Thyroid gland (tissue), 4 donors: ENCODE data around the gene SLC44A1. TPM values are rescaled to one million over a fixed set of nuclear protein-coding genes. Genes with fewer than 3 reads are reported as not detected.

ENCODE experiments used
- DNase-seq, 2 donors: peaks; one replicate each; pipeline ENCODE4 v3.0.0-alpha.2; 2019
- H3K27ac ChIP-seq, 3 donors: fragments of 200-600 bp; sonication (generic); 1 replicate in 2 of 3; 2 replicates in 1 of 3; pipeline ENCODE4 v1.5.1; 2016 to 2019; ENCODE audit warnings: mild to moderate bottlenecking in 1 of 3, moderate library complexity in 1 of 3
- H3K27me3 ChIP-seq: fragments of 200-600 bp; sonication (generic); one replicate; pipeline ENCODE4 v1.5.1; 2019
- H3K36me3 ChIP-seq, 2 donors: fragments of 200-600 bp; sonication (generic); one replicate each; pipeline ENCODE4 v1.5.1; 2016 to 2019
- H3K4me1 ChIP-seq, 2 donors: fragments of 200-600 bp; sonication (generic); one replicate each; pipeline ENCODE4 v1.5.1; 2017 to 2019
- H3K4me3 ChIP-seq, 3 donors: fragments of 200-600 bp; sonication (generic); replicated peaks in 1 of 3; 1 replicate in 2 of 3; 2 replicates in 1 of 3; pipeline ENCODE4 v1.5.1; 2016; ENCODE audit warnings: mild to moderate bottlenecking in 1 of 3
- H3K9me3 ChIP-seq: fragments of 200-600 bp; sonication (generic); one replicate; pipeline ENCODE4 v1.5.1; 2017
- CTCF ChIP-seq, 6 experiments: fragments of 200-600 bp in 3 of 6; fragments of 450-650 bp in 3 of 6; sonication (generic) in 3 of 6; IDR thresholded peaks; one replicate each; pipeline ENCODE4 v1.5.1; 2016 to 2019; ENCODE audit warnings: antibody characterized with exemption in 6 of 6, mild to moderate bottlenecking in 2 of 6, inconsistent platforms in 1 of 6, moderate library complexity in 1 of 6
- POLR2A ChIP-seq, 2 donors: fragments of 450-650 bp; IDR thresholded peaks; one replicate each; pipeline ENCODE4 v1.6.1; 2017; ENCODE audit warnings: antibody characterized with exemption in 2 of 2, mild to moderate bottlenecking in 2 of 2, moderate library complexity in 1 of 2
- WGBS, 2 donors: methylation state at CpG; one replicate each; pipeline ENCODE4 v1.1.5; 2017; 5-methylcytosine and 5-hydroxymethylcytosine counted together
- intact Hi-C: fragments of 100-400 bp; cut with DNase I; formaldehyde crosslinking; loops from one replicate; pipeline ENCODE4 v1.15.1; 2023
- total RNA-seq, 4 donors: library from RNA; depleted of rRNA; stranded (reverse); fragments of >200 nt; gene quantifications; one replicate each; pipeline ENCODE4 v1.2.3, GENCODE V29; 2016

The SLC44A1 gene
- total RNA-seq, 4 donors from 2014 or later: 102 to 144 (median 132) TPM

- intact Hi-C loops: no loop called here
- Histone ChIP-seq H3K27ac (no peak overlapping the region), H3K27me3 (no peaks in the 10 kb centered on the region), H3K4me3 (no peak overlapping the region), H3K4me1 (no peaks in the 10 kb centered on the region), H3K36me3 (peaks cover 6 to 10% of the 10 kb centered on the region in 2 donors), H3K9me3 (no peaks in the 10 kb centered on the region)
- no peak for DNase-seq
- WGBS, 2 donors: 88 to 91% methylated on average over 4 of the region's 4 CpGs
- TF ChIP-seq POLR2A (IDR thresholded peaks at IDR 0.05): no peak
- no peak for TF ChIP-seq CTCF (IDR thresholded peaks at IDR 0.05)
These were observed 118.0 kb downstream of the SLC44A1 start for GRCh38 chr9:105362470-105362869.

GRCh38 chr9:105363837-105364236 lies 119.4 kb downstream of the SLC44A1 start:
- no peaks in the 10 kb centered on the region for H3K4me1 ChIP-seq
- DNase-seq: no peak
- H3K36me3 ChIP-seq: peaks cover 6 to 10% of the 10 kb centered on the region in 2 donors
- no peaks in the 10 kb centered on the region for H3K9me3 ChIP-seq
- H3K4me3 ChIP-seq: no peak overlapping the region
- TF ChIP-seq POLR2A (IDR thresholded peaks at IDR 0.05): no peak
- no peak for TF ChIP-seq CTCF (IDR thresholded peaks at IDR 0.05)
- 95 to 100% methylated on average over 2 of the region's 2 CpGs for WGBS, 2 donors
- intact Hi-C loops: no loop called here
- H3K27me3 ChIP-seq: no peaks in the 10 kb centered on the region
- no peak overlapping the region for H3K27ac ChIP-seq

- WGBS, 2 donors: 94 to 97% methylated on average over 3 of the region's 3 CpGs
- intact Hi-C loops: no loop called here
These were observed 125.5 kb downstream of the SLC44A1 start for GRCh38 chr9:105369911-105370310.

GRCh38 chr9:105373723-105374122 lies 129.3 kb downstream of the SLC44A1 start:
- Histone ChIP-seq H3K9me3 (no peaks in the 10 kb centered on the region), H3K36me3 (peaks cover 12 to 13% of the 10 kb centered on the region in 2 donors), H3K4me1 (peaks cover 0 to 17% of the 10 kb centered on the region in 2 donors), H3K4me3 (no peak overlapping the region), H3K27ac (no peak overlapping the region), H3K27me3 (no peaks in the 10 kb centered on the region)
- no peak for DNase-seq
- intact Hi-C loops: no loop called here
- 92 to 94% methylated on average over 1 of the region's 1 CpG for WGBS, 2 donors
- no peak for TF ChIP-seq CTCF (IDR thresholded peaks at IDR 0.05)
- no peak for TF ChIP-seq POLR2A (IDR thresholded peaks at IDR 0.05)

More at GRCh38 chr9:105369911-105370310, 125.5 kb downstream of the SLC44A1 start:
- no peaks in the 10 kb centered on the region for H3K27me3 ChIP-seq
- peaks cover under 1 to 1% of the 10 kb centered on the region in 2 donors for H3K36me3 ChIP-seq
- TF ChIP-seq POLR2A (IDR thresholded peaks at IDR 0.05) (no peak), CTCF (IDR thresholded peaks at IDR 0.05) (no peak)
- no peaks in the 10 kb centered on the region for H3K9me3 ChIP-seq
- no peak for DNase-seq
- H3K4me1 ChIP-seq: peaks cover 0 to 17% of the 10 kb centered on the region in 2 donors
- H3K27ac ChIP-seq: no peak overlapping the region
- H3K4me3 ChIP-seq: no peak overlapping the region

- TF ChIP-seq CTCF (IDR thresholded peaks at IDR 0.05) (no peak), POLR2A (IDR thresholded peaks at IDR 0.05) (no peak)
- intact Hi-C loops: no loop called here
- WGBS, 2 donors: 94 to 99% methylated on average over 4 of the region's 4 CpGs
- Histone ChIP-seq H3K27me3 (no peaks in the 10 kb centered on the region), H3K4me1 (peaks cover 0 to 17% of the 10 kb centered on the region in 2 donors), H3K27ac (no peak overlapping the region), H3K36me3 (peaks cover 12 to 13% of the 10 kb centered on the region in 2 donors), H3K9me3 (no peaks in the 10 kb centered on the region), H3K4me3 (no peak overlapping the region)
- no peak for DNase-seq
These were observed 130.9 kb downstream of the SLC44A1 start for GRCh38 chr9:105375323-105375722.
